GM19240 (cell line): ENCODE data around the gene IGFLR1.

Source experiments
- DNase-seq: peaks from one replicate; pipeline ENCODE4 v3.0.0; 2011; ENCODE audit warnings: low spot score; ENCODE audit not compliant: insufficient read length

The IGFLR1 gene

DNA sequence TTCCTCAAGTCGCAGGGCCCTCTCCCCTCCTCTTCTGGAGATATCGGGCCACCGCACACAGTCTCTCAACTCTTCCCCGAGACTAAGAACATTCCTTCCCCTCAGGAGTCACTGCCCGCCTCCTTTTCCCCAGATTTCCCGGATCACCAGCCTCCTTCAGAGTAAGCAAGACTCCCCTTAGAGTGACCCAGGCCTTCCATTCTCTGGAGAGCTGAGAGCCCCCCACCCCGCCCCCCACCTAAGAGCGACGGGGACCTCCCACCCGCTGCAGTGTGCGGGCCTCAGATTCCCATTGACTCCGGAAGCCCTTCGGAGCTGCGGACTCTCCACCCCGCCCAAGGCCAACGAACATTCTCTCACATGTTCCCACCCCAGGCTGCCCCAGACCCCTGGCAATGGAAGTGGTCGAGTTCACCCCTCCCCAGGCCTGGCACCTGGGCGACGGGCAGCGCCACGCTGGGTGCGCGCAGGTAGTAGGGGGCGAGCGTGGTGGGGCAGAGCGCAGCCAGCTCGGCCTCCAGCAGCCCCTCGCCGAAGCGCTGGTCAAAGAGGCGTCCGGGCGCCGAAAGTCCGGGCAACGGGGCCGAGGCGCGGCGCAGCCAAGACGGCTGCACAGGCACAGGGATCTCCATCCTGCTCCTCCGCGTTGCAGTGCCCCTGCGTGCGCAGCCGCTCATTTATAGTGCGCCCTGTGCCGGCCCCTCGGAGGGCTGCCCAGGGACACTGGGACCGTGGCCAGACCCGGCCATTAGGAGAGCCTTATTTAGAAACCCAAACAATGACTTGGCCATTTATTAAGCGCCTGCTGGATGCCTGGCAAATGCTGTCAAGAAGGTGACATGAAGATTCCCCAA is 14.4 kb upstream of the IGFLR1 start, which contains the start of gene HSPB6:
HSPB6 (minus strand) TSS at position 653 of the 854 bp plus-strand sequence; CDS start at position 632, 21 bp downstream.
- no peak for DNase-seq

DNA sequence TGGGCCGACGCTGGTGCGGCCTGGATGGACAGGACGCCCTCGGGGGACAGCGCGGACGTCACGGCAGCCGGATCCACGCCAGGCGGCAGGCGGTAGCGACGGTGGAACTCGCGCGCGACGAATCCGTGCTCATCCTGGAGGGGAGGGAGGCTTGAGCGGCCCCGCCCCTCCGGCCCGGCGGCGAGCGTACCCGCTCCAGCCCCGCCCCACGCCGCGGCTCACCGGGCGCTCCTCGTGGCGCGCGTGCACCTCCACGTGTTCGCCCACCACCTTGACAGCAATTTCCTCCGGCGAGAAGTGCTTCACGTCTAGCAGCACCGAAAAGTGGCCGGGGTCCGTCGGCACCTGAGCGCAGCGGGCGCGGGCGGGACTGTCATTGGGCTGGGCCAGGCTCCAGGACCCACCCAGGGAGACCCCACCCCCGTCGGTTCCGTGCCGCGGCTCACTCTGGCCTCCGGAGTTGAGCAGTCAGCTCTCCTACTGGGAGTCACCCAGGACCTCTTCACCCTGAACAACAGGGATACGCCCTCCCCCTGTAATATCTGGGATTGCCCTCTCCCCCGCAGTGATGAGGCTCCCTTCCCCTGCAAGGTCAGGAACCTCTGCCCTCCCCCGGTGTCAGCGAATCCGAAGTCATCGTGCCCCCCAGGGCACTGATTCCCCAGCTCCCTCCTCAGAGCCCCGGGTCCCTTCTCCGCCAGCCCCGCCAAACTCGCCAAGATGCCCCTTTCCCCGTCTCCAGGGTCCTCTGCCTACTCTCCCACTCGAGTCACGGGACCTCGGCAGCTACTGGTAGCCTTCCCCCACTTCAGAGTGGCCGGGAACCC is 13.5 kb upstream of the IGFLR1 start:
- DNase-seq = no peak

DNA sequence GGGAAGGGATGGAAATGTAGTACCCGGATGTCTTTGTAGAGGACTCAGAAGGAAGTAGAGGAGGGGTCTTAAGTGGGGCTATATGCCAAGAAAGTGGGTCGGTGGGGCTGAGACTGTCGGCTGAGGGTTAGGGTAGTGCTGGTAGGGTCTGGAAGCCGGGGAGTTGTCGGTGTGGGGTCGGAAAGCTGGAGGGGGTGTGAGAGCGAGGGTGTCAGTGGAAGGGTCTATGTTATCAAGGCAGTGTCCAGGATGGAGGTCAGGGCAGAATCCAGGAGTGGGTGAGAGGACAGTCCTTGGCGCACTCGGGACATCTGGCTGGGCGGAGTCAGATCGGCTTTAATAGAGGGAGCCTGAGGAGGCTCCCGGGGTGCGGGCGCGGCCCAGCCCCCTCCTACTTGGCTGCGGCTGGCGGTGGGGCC is 12.9 kb upstream of the IGFLR1 start:
- no peak for DNase-seq

DNA sequence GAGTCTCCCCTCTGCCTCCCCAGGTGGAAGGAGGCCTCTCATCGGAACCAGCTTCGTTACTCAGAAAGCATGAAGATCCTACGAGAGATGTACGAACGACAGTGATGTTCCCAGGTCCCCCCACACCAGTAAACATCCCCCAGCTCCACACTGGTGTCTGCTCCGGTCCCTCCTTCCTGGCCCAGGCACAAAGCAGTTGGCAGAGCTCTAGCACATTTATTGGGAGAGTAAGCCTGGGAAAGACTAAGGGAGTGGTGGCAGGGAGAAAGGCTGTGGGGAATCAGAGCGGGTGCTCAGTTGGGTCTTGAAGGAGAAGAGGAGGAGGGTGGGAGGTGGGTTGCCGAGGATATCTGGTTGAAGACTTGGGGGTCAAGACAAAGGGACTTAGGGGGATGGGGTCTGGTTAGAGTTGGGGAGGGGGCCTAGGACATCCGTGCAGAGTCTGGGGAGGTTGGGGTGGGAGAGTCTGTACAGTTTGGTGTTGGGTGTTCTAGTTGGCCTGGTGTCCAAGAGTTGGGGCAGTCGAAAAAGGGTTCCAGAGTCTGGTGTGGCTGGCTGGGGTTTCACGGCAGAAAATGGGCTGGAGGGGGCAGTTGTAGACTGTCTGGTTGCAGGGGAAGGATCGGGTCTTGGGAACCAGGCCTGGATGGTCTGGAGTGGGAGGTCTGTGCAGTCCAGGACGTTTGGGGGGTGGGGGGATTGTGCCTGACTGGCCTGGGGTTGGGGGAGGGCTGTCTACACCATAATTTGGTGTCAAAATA is 12.3 kb upstream of the IGFLR1 start:
- DNase-seq = no peak

DNA sequence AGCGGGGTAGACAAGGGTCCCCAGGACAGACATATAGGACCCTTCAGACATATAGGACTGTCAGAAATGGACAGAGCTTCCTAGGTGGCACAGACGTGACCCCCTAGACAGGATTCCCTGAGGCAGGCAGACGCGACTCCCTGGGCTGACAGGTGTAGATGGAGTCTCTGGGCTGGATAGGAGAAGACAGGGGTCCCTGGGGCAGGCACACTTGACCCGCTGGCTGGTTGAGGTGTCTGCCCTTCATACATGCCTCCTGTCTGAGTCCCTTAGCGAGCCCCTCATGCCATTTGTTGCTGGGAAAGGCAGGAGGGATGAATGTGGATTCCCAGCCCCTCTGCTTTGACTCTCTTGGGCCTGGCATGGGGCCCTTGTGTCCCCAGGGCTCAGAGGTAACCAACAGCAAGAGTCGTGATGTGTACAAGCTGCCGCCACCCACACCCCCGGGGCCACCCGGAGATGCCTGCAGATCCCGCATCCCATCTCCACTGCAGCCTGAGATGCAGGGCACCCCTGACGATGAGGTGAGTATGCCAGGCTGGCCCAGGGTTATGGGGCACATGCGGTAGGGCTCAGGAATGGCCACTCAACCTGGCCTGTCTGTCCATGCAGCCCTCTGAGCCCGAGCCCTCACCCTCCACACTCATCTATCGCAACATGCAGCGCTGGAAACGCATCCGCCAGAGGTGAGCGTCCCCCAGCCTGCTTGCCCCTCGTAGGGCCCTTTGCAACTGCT is 11.6 kb upstream of the IGFLR1 start:
- no peak for DNase-seq

DNA sequence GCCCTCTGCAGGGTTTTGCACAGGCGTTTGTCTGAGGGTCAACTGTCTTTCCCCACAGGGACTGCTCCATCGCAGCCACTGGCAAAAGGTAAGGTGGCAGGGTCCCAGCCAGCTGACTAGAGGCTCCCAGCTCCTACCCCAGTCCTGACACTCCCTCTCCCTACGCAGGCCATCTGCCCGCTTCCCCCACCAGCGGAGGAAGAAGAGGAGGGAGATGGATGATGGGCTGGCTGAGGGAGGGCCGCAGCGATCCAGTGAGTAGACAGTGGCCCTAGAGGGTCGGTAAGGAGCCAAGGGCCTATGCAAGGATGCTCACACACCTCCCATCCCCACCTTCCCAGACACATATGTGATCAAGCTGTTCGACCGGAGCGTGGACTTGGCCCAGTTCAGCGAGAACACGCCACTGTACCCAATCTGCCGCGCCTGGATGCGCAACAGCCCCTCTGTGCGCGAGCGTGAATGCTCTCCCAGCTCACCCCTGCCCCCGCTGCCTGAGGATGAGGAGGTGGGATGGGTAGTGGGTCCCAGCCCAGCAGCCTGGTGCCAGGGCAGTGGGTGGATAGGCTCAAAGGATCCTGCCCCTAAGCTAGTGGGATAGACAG is 10.6 kb upstream of the IGFLR1 start:
- no peak for DNase-seq

DNA sequence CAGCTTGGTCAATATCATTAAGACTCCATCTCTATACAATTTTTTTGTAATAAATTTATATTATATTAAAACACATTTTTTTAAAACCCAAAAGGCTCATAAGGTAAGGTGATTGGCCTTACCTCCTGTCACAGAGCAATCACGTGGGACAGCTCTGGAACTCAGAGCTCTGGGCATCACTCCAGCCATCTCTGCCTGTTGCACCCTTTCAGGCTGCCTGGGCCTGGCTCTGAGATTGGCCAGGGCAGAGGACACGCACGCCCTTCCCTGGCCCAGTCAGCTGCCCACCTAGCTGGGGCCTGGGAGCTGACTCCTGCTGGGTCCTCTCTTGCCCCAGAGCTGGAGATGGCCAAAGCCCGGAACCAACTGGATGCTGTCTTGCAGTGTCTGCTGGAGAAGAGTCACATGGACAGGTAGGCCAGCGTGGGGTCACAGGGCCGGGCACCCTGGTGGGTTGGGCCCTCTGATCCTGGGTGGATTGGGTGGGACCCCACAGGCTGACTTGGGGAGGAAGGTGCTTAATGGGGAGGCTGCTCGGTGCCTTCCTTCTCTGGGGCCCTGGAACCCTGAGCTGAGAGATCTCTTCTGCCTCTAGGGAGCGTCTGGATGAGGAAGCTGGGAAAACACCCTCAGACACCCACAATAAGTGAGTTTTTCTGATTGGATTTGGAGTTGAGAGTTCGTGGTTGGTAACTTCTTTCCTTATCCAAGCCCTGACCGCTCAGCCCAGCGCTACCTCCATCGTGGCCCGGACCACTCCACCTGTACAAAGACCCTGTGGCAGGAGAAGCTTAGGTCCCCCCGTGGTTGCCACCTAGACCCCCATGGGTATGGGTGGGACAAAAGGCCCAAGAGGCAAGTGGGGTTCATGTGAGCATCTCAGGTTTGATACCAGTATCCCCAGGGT is 9.8 kb upstream of the IGFLR1 start:
- DNase-seq = no peak

DNA sequence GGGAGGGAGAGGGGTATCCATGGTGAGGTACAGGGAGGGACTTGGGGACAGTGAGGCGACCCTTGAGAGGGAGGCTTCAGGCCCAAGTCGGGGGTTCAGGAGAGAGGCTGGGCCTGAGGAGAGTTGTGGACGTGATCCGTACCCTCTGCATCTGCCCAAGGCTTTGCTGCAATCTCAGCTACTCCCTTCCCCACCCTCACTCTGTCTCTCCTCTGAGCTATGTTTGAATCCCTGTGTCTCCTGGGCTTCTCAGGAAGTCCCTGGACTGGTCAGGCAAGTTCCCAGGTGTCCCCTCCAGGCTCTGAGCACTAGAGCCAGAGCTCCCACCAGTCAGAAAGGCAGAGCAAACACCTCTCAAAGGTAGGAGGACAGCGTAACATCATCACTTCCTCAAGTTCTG is 7.9 kb upstream of the IGFLR1 start:
- no peak for DNase-seq

DNA sequence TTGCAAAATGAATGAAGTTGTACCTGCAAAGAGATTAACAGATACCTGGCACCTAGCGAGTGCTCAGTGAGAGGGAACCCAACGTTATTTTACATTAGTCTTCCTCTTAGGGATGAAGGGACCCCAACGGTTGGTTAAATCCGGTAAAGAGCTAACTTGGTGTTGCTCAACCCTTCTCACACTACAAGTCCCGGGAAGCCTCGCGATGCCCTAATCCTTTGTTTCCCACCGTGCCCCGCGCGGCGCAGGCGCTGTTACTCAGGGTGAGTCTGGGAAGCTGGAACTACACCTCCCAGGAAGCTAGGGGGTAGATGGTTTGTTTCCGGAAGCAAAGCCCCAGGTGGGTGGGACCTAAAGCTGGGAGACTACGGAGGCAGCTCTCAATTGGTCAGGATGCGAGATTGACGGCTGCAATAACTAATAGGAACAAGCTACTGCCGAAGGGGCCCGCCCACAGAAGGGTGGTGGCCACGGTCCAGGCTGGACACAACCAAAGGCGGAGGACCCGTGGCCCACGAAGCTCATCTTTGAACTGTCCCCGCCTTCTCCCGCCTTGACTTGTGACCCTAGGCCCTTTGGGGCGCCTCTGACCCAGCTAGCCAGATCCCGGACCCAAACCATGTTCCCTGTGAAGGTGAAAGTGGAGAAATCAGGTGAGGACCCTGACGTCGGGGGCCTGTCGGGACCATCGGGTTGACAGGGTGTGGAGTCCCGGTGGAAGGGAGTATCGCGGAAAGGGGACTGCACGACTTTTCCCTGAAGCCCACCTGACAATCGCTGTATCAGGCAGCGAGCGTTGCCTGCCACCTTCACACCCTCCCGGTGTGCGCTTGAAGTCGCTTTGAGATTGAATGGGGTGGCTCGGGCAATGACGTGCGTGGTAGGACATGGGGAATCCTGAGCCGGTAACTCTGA is 6.1 kb upstream of the IGFLR1 start, which contains the start of gene LIN37:
LIN37 (plus strand) TSS at position 471 of the 915 bp plus-strand sequence; CDS start at position 620, 149 bp downstream.
- DNase-seq = peak; percentile 82

DNA sequence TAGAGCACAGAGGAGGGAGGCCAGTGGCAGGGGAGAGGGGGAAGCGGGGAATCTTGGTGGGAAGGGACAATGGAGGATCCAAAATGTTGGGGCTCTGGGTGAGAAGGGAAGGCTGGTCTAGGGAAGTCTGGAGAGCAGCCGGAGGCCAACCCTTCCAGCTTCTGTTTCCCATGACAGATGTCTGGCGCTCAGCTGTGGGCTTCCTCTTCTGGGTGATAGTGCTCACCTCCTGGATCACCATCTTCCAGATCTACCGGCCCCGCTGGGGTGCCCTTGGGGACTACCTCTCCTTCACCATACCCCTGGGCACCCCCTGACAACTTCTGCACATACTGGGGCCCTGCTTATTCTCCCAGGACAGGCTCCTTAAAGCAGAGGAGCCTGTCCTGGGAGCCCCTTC is 4.3 kb upstream of the IGFLR1 start:
- no peak for DNase-seq

DNA sequence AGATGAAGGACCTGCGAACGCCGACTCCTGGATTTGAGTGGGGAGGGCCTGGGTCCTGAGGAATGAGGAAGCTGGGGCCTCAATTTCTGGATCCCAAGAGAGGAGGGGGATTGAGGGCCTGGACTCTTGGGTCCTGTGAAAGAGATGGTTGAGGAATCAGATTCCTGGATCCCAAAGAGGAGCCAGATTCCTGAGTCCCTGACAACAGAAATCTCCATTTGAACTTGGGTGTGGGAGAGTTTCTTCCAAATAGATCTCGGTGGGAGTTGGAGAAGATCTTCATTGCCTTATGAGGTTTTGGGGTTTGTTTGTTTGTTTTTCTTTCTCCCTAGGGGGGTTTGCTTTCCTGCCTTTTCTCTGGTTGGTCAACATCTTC is 3.8 kb upstream of the IGFLR1 start:
- DNase-seq = no peak

DNA sequence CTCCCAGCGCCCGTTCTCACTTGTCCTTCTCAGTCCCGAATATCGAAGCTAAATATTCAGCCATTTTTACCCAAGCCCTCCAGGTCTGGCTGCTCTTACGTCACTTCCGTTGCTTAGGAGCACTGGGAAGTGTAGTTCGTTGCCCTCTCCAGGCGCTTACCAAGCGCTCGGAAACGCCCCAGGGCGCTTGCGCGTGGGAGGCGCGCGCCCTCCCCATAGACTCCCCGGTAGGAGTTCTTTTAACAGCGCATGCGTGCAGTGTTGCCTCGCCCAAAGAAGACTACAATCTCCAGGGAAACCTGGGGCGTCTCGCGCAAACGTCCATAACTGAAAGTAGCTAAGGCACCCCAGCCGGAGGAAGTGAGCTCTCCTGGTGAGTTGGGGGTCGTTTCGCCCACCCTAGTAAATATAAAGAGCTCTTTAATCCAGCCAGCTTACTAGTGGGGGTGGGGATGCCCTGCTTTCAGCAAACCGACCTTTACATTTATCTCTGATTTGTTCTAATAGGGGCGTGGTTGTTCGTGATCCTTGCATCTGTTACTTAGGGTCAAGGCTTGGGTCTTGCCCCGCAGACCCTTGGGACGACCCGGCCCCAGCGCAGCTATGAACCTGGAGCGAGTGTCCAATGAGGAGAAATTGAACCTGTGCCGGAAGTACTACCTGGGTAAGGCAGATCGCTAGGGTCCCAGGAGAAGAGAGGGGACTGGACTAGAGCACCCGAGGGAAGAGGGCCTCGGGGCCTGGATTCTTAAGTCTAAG is 3.3 kb upstream of the IGFLR1 start, which contains the start of the genes PSENEN and U2AF1L4:
PSENEN (plus strand) TSS at position 324 of the 759 bp plus-strand sequence; CDS start at position 604, 280 bp downstream.
U2AF1L4 (minus strand) TSS at position 91 of the 759 bp plus-strand sequence; CDS start at position 64, 27 bp downstream.
- peak; percentile 75 for DNase-seq

DNA sequence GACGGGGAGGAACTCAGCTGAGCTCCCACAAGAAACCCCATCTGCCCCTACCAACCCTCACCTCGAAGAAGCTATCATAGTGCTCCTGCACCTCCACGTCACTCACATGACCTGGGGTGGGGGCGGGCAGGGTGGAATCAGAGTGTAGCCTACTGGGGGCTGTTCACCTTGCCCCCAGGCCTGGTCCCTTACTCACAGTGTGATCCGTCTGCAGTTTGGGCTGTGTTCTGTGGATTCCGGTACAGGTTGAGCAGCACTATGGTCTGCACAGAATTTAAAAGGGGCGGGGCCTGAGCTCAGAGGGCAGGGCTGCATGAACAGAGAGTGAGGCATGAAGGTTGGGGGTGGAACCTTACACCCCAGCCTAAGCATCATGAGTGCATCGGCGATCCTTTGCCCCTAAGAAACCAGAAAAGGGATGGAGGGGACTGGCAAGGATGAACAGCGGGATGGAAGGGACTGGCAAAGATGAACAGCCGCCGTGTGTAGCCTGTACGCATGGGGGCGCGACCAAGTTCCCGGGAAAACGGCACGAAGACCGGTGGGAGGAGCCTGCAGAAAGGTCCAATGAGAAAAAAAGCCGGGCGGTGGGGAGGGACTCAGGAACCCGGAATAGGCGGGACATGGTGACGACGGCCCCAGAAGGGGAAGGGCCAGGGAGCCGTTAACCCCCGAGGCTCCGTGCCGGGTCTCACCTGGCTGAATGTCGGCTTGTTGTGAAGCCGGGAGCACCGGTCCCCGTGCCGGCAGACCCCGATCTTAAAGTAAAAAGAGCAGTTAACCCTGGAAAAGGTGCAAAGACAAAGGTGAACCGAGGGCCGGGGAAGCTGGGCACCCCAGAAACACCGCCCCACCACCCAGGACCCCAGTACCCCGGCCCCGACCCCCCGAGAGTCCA is 2.4 kb upstream of the IGFLR1 start:
- DNase-seq = peak; percentile 49

DNA sequence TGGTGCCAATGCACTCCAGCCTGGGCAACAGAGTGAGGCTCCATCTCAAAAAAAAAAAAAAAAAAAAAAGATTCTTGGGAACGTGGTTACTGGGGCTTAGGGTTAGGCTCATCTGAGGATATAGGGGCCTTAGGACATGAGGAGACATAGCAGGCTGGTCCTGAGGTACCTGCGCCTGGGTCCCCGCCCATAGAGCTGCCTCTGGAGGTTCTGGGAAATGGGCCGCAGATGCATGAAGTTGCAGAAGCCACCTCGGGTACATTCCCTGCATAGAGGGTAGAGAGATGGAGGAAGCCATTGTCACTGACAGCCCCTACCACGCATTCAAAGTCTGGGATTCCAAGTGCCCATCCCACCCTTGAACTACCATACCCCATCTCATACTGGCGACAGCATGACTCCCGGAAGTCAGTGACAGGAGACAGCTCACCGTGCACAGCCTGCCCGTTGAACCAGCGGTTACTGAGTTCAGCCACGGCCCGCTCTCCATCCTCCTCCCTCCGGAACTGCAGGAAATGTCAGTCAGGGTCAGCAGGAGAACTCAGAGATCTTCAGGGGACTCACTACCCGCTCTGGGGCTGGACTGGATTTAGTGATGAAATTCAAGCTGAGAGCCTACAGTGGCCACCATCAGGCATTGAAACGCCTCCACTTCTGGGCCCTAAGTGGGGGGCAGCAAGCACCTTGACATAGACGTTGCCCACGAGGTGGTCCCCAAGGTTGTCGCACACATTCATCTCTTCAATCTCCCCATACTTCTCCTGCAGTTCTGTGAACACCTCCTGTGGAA is 1.6 kb upstream of the IGFLR1 start:
- DNase-seq = no peak

DNA sequence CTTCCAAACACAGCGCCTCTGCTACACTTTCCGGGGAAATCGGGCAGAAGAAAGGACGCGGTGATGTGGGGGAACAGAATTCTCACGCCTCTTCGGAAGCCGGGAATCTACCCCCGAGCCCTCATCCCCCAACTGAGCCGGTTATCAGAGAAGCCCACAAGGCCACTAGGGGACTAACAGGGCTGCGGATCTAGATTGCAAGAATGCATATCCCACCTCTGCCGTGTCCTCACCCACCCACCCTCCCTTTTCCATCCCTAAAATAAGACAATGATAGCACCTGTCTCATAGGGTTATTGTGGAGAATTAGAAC is 1.1 kb downstream of the IGFLR1 start:
- no peak for DNase-seq
